HG03378 (cell line): ENCODE measurements around the gene ASIC1.
"Not testable (repeated sequence)": the region's sequence is repeated elsewhere in the genome, so short reads cannot be mapped to it uniquely, and the experiment has no call there.

ENCODE experiments used
- ATAC-seq: cut with Tn5 transposase; IDR thresholded peaks from one replicate; pipeline ENCODE4 v1.9.1; 2021; ENCODE audit warnings: mild to moderate bottlenecking, moderate library complexity; ENCODE audit not compliant: unreplicated experiment

ASIC1 gene

GRCh38 chr12:50057000-50057841 lies at the start of gene ASIC1:
TSS of gene ASIC1 (plus strand) at chr12:50057596. CDS start at chr12:50058767, 1,171 bp downstream.
- no peak for ATAC-seq

- ATAC-seq: no peak
Measured at GRCh38 chr12:50013361-50014147, 43.8 kb upstream of the ASIC1 start.

GRCh38 chr12:50014342-50014741 lies 43.1 kb upstream of the ASIC1 start:
- no peak for ATAC-seq

- ATAC-seq: no peak
Measured at GRCh38 chr12:50016501-50017475, 40.6 kb upstream of the ASIC1 start.

GRCh38 chr12:50017641-50018040 lies 39.8 kb upstream of the ASIC1 start:
- no peak for ATAC-seq

GRCh38 chr12:50018154-50018553 lies 39.2 kb upstream of the ASIC1 start:
- ATAC-seq: no peak

GRCh38 chr12:50018968-50019367 lies 38.4 kb upstream of the ASIC1 start:
- ATAC-seq: no peak

- no peak for ATAC-seq
Measured at GRCh38 chr12:50019524-50019923, 37.9 kb upstream of the ASIC1 start.

- no peak for ATAC-seq
Measured at GRCh38 chr12:50021031-50021430, 36.4 kb upstream of the ASIC1 start.

- no peak for ATAC-seq
Measured at GRCh38 chr12:50022903-50023302, 34.5 kb upstream of the ASIC1 start.

- no peak for ATAC-seq
Measured at GRCh38 chr12:50024227-50024626, 33.2 kb upstream of the ASIC1 start.

GRCh38 chr12:50024805-50025186 lies 32.6 kb upstream of the ASIC1 start:
- ATAC-seq: peak; percentile 4

GRCh38 chr12:50025187-50026059 lies 32.0 kb upstream of the ASIC1 start, which contains the start of gene RACGAP1:
TSS of gene RACGAP1 (minus strand) at chr12:50025494. CDS start at chr12:50016715, 8,779 bp downstream.
- peak; percentile 96 for ATAC-seq

GRCh38 chr12:50026691-50027090 lies 30.7 kb upstream of the ASIC1 start:
- no peak for ATAC-seq

- not testable (repeated sequence) for ATAC-seq
Measured at GRCh38 chr12:50030449-50030848, 26.9 kb upstream of the ASIC1 start.

GRCh38 chr12:50032515-50032853 lies 24.9 kb upstream of the ASIC1 start:
- no peak for ATAC-seq

- ATAC-seq: no peak
Measured at GRCh38 chr12:50032854-50033581, 24.4 kb upstream of the ASIC1 start.

- no peak for ATAC-seq
Measured at GRCh38 chr12:50038336-50038735, 19.1 kb upstream of the ASIC1 start.

- no peak for ATAC-seq
Measured at GRCh38 chr12:50039151-50039835, 18.1 kb upstream of the ASIC1 start.
